ENCODE data around the gene EGF.

GRCh38 chr4:109976189-109976588, 63.5 kb downstream of the EGF start:
- TF ChIP-seq POLR2A (IDR thresholded peaks at IDR 0.05; ENCODE audit: low read length): no peak
- TF ChIP-seq GATA1 (IDR thresholded peaks at IDR 0.05; ENCODE audit: low read depth, low read length): no peak

All from erythroblast (primary cell).